ENCODE measurements around the gene NLGN2. TPM values are rescaled to one million over a fixed set of nuclear protein-coding genes. Genes with fewer than 3 reads are reported as not detected.

The NLGN2 gene
- polyA plus RNA-seq, 1 donor from 2014 or later: 13.8 TPM

DNA sequence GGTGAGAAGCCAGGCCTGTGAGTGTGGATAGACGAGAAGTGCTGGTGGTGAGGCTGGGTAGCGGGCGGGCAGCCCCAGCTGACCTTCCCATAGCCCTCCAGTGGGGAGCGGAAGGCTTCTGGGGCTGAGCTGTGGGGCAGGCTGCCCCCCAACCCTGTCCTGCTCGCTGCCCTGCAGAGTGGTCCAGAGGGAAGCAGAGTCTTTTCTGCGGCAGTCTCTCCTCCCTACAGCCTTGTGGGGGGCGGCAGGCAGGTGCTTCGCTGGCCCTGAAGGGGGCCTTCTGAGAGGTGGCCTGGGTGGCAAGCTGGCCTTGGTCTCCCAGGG is 3.7 kb downstream of the NLGN2 start:
- Histone ChIP-seq H4K20me1 (ENCODE audit: insufficient read depth) (peaks cover 6% of the 10 kb centered on the region), H3K36me3 (ENCODE audit: insufficient read depth, low read length) (no peaks in the 10 kb centered on the region), H3K27ac (ENCODE audit: low read length) (no peak overlapping the region)

GRCh38 chr17:7413346-7413985 is 5.8 kb downstream of the NLGN2 start:
- H3K4me2 ChIP-seq (ENCODE audit: low read length): no peak overlapping the region

More for the DNA sequence above, 3.7 kb downstream of the NLGN2 start:
- H3K9me2 ChIP-seq (ENCODE audit: insufficient read depth, low read length): no peaks in the 10 kb centered on the region
- TF ChIP-seq RAD21 (conservative IDR thresholded peaks at IDR 0.05) (no peak), CTCF (IDR thresholded peaks at IDR 0.05; ENCODE audit: poor library complexity, severe bottlenecking) (no peak), EZH2 (IDR thresholded peaks at IDR 0.05; ENCODE audit: borderline replicate concordance, insufficient read depth, low read length, poor library complexity, severe bottlenecking) (no peak), REST (IDR thresholded peaks at IDR 0.05; ENCODE audit: borderline replicate concordance) (no peak), EP300 (conservative IDR thresholded peaks at IDR 0.05; ENCODE audit: poor library complexity, severe bottlenecking) (no peak), SMC3 (conservative IDR thresholded peaks at IDR 0.05; ENCODE audit: poor library complexity) (no peak), TAF1 (IDR thresholded peaks at IDR 0.05; ENCODE audit: low read depth) (no peak), POLR2AphosphoS5 (IDR thresholded peaks at IDR 0.05) (no peak)
- H3K4me2 ChIP-seq (ENCODE audit: low read length): no peak overlapping the region
- no peak overlapping the region for H3K9ac ChIP-seq (ENCODE audit: low read length)
- H3K9me3 ChIP-seq (ENCODE audit: low read length): no peaks in the 10 kb centered on the region
- H2AFZ ChIP-seq (ENCODE audit: low read depth, low read length): no peak overlapping the region
- H3K79me2 ChIP-seq (replicated peaks; ENCODE audit: insufficient read depth, low read length): peaks cover 14% of the 10 kb centered on the region
- H3K4me3 ChIP-seq (ENCODE audit: low read length): no peak overlapping the region
- no peaks in the 10 kb centered on the region for H3F3A ChIP-seq (ENCODE audit: insufficient read depth, low read length, poor library complexity, severe bottlenecking)
- no peaks in the 10 kb centered on the region for H3K27me3 ChIP-seq (ENCODE audit: insufficient read depth, low read depth, low read length)

GRCh38 chr17:7414837-7415236 is 7.2 kb downstream of the NLGN2 start:
- Histone ChIP-seq H3K27ac (ENCODE audit: low read length) (no peak overlapping the region), H3F3A (ENCODE audit: insufficient read depth, low read length, poor library complexity, severe bottlenecking) (no peaks in the 10 kb centered on the region), H3K79me2 (replicated peaks; ENCODE audit: insufficient read depth, low read length) (no peaks in the 10 kb centered on the region), H3K9me3 (ENCODE audit: low read length) (no peaks in the 10 kb centered on the region), H3K4me3 (ENCODE audit: low read length) (no peak overlapping the region), H3K4me2 (ENCODE audit: low read length) (no peak overlapping the region), H3K9ac (ENCODE audit: low read length) (no peak overlapping the region), H3K9me2 (ENCODE audit: insufficient read depth, low read length) (no peaks in the 10 kb centered on the region), H2AFZ (ENCODE audit: low read depth, low read length) (no peak overlapping the region), H3K27me3 (ENCODE audit: insufficient read depth, low read depth, low read length) (no peaks in the 10 kb centered on the region), H3K36me3 (ENCODE audit: insufficient read depth, low read length) (no peaks in the 10 kb centered on the region), H4K20me1 (ENCODE audit: insufficient read depth) (peaks cover 4% of the 10 kb centered on the region)
- TF ChIP-seq EP300 (conservative IDR thresholded peaks at IDR 0.05; ENCODE audit: poor library complexity, severe bottlenecking) (no peak), EZH2 (IDR thresholded peaks at IDR 0.05; ENCODE audit: borderline replicate concordance, insufficient read depth, low read length, poor library complexity, severe bottlenecking) (no peak), POLR2AphosphoS5 (IDR thresholded peaks at IDR 0.05) (no peak), MXI1 (conservative IDR thresholded peaks at IDR 0.05; ENCODE audit: poor library complexity, severe bottlenecking) (no peak), TAF1 (IDR thresholded peaks at IDR 0.05; ENCODE audit: low read depth) (no peak)

More at GRCh38 chr17:7413346-7413985, 5.8 kb downstream of the NLGN2 start:
- TF ChIP-seq EP300 (conservative IDR thresholded peaks at IDR 0.05; ENCODE audit: poor library complexity, severe bottlenecking) (no peak), TAF1 (IDR thresholded peaks at IDR 0.05; ENCODE audit: low read depth) (no peak)
- Histone ChIP-seq H3K36me3 (ENCODE audit: insufficient read depth, low read length) (no peaks in the 10 kb centered on the region), H3K9ac (ENCODE audit: low read length) (no peak overlapping the region), H3K27ac (ENCODE audit: low read length) (no peak overlapping the region), H4K20me1 (ENCODE audit: insufficient read depth) (peaks cover 4% of the 10 kb centered on the region), H2AFZ (ENCODE audit: low read depth, low read length) (no peak overlapping the region), H3K4me3 (ENCODE audit: low read length) (no peak overlapping the region), H3K27me3 (ENCODE audit: insufficient read depth, low read depth, low read length) (no peaks in the 10 kb centered on the region), H3K79me2 (replicated peaks; ENCODE audit: insufficient read depth, low read length) (no peaks in the 10 kb centered on the region), H3K9me3 (ENCODE audit: low read length) (no peaks in the 10 kb centered on the region), H3K9me2 (ENCODE audit: insufficient read depth, low read length) (no peaks in the 10 kb centered on the region), H3F3A (ENCODE audit: insufficient read depth, low read length, poor library complexity, severe bottlenecking) (no peaks in the 10 kb centered on the region)
